AG09309 (cell line): ENCODE data around the gene PAX5.

Experiments
- DNase-seq: peaks from one replicate; pipeline ENCODE4 v3.0.0-alpha.2; 2010; ENCODE audit warnings: low read depth
- H3K4me3 ChIP-seq: 2 replicates; pipeline ENCODE4 v1.5.1; 2011; ENCODE audit warnings: mild to moderate bottlenecking, low read depth, low read length, moderate library complexity; ENCODE audit not compliant: control insufficient read depth
- CTCF ChIP-seq: IDR thresholded peaks from 2 replicates; pipeline ENCODE4 v1.5.1; 2011; ENCODE audit warnings: mild to moderate bottlenecking, low read depth, low read length, inconsistent platforms; ENCODE audit not compliant: insufficient read depth, control insufficient read depth; ENCODE audit errors: missing control alignments

Gene PAX5

GRCh38 chr9:36848946-36849345 lies 185.1 kb downstream of the PAX5 start:
- DNase-seq, result no peak
- H3K4me3 ChIP-seq, result no peak overlapping the region
- no peak for TF ChIP-seq CTCF

- no peak overlapping the region for H3K4me3 ChIP-seq
Observed at GRCh38 chr9:36847781-36848673, 186.0 kb downstream of the PAX5 start.

GRCh38 chr9:36846621-36847020 lies 187.4 kb downstream of the PAX5 start:
- no peak overlapping the region for H3K4me3 ChIP-seq
- no peak for TF ChIP-seq CTCF
- DNase-seq, result no peak

More at GRCh38 chr9:36847781-36848673, 186.0 kb downstream of the PAX5 start:
- no peak for TF ChIP-seq CTCF
- no peak for DNase-seq

- no peak for DNase-seq
- no peak for TF ChIP-seq CTCF
- no peak overlapping the region for H3K4me3 ChIP-seq
Observed at GRCh38 chr9:36845844-36846243, 188.2 kb downstream of the PAX5 start.

- no peak for DNase-seq
- TF ChIP-seq CTCF, result no peak
- H3K4me3 ChIP-seq, result no peak overlapping the region
Observed at GRCh38 chr9:36844961-36845360, 189.1 kb downstream of the PAX5 start.

GRCh38 chr9:36843964-36844363 lies 190.1 kb downstream of the PAX5 start:
- DNase-seq, result no peak
- TF ChIP-seq CTCF, result no peak

More at GRCh38 chr9:36843964-36844363, 190.1 kb downstream of the PAX5 start:
- H3K4me3 ChIP-seq, result no peak overlapping the region
